ENCODE data around the gene NOX5.

DNA sequence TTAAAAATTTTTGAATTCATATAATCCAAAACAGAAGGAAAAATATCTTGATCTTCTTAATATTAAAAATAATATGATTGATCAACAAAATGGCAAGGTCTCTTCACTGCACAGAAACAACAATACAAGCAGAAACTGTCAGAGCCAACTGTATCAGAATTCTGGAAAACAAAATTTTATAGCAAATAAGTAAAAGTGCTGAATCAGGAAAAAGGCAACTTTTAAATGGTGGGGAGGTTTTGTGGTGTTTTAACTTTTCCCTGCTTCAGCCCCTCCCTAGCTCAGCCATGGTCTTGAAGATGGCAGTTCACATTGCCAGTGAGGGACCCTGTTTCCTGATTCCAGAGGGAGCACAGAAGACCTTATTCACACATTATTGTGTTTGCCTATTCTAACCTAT is 46.5 kb upstream of the NOX5 start:
- TF ChIP-seq CTCF (conservative IDR thresholded peaks at IDR 0.05; ENCODE audit: low read depth, low read length), result no peak
- no peak for TF ChIP-seq EZH2 (IDR thresholded peaks at IDR 0.05; ENCODE audit: borderline replicate concordance, low read depth, low read length, poor library complexity, severe bottlenecking)
